K562 (cell line): ENCODE results near the gene PRRT2. TPM values are rescaled to one million over a fixed set of nuclear protein-coding genes. Genes with fewer than 3 reads are reported as not detected.

ENCODE experiments used
- ATAC-seq: fragments of 200-7000 bp; cut with Tn5 transposase; 3 replicates; pipeline ENCODE4 v1.9.1; 2020; ENCODE audit warnings: moderate library complexity
- BruUV-seq: library from RNA; stranded (reverse); fragments of 400-500 nt; replicated peaks from 2 replicates; lab custom pipeline; 2021; lab: Mats Ljungman, UMichigan
- CTCF ChIA-PET: fragments of 300-600 bp; formaldehyde crosslinking; extraction: SDS; loops from one replicate; lab custom pipeline; 2021; ENCODE audit warnings: low intra/inter-chr PET ratio; lab: Yijun Ruan, JAX
- POLR2A ChIA-PET: fragments of 300-600, 350-650 bp; sonication (Branson Sonifier 250); formaldehyde crosslinking; extraction: SDS; loops from one replicate; lab custom pipeline; 2021; ENCODE audit warnings: antibody characterized with exemption, inconsistent platforms; lab: Yijun Ruan, JAX
- DNase-seq, 4 experiments: peaks; one replicate each; pipeline versions ENCODE4 v3.0.0 to v3.0.0-alpha.2; 2011 to 2018; ENCODE audit warnings: low spot score in 3 of 4, mixed read lengths in 3 of 4; ENCODE audit errors: extremely low read depth in 1 of 4
- FAIRE-seq: peaks from 2 replicates; lab custom pipeline; 2011; peaks lifted over from hg19 to GRCh38; lab: Jason Lieb, UNC
- H2AFZ ChIP-seq: 2 replicates; pipeline ENCODE4 v1.6.0; 2011; ENCODE audit warnings: low read depth, low read length, control low read depth, inconsistent platforms
- H3K27ac ChIP-seq: fragments of 200-600 bp; 3 replicates; pipeline ENCODE4 v1.8.0; 2011; ENCODE audit warnings: low read depth, mild to moderate bottlenecking, control low read depth, inconsistent platforms, low read length, moderate library complexity, mixed read lengths; ENCODE audit errors: extremely low read depth
- H3K27me3 ChIP-seq, 2 experiments: fragments of 300-600 bp in 1 of 2; 2 replicates in 1 of 2; 3 replicates in 1 of 2; pipeline versions ENCODE4 v1.6.0 to v1.8.0; 2011; ENCODE audit warnings: inconsistent platforms in 2 of 2, low read length in 2 of 2, mild to moderate bottlenecking in 1 of 2, mixed read lengths in 1 of 2, moderate library complexity in 1 of 2; ENCODE audit not compliant: control insufficient read depth in 2 of 2, insufficient read depth in 2 of 2
- H3K36me3 ChIP-seq: fragments of 300-600 bp; 3 replicates; pipeline ENCODE4 v1.8.0; 2011; ENCODE audit warnings: mild to moderate bottlenecking, low read length, inconsistent platforms; ENCODE audit not compliant: control insufficient read depth, insufficient read depth
- H3K4me1 ChIP-seq, 2 experiments: fragments of 200-600 bp in 1 of 2; replicated peaks in 1 of 2; 2 replicates in 1 of 2; 3 replicates in 1 of 2; pipeline versions ENCODE4 v1.5.1 to v1.8.0; 2011; ENCODE audit warnings: inconsistent platforms in 2 of 2, low read length in 2 of 2, mild to moderate bottlenecking in 1 of 2, mixed read lengths in 1 of 2, moderate library complexity in 1 of 2; ENCODE audit not compliant: control insufficient read depth in 2 of 2, insufficient read depth in 2 of 2
- H3K4me2 ChIP-seq: 2 replicates; pipeline ENCODE4 v1.6.1; 2011; ENCODE audit warnings: low read length, control low read depth, inconsistent platforms, mixed read lengths; ENCODE audit not compliant: insufficient read depth
- H3K4me3 ChIP-seq: fragments of 200-600 bp; sonication (generic), shearing (Covaris generic); 2 replicates; pipeline ENCODE4 v1.5.1; 2016; ENCODE audit warnings: control low read depth, inconsistent platforms
- H3K79me2 ChIP-seq: fragments of 200-600 bp; 3 replicates; pipeline ENCODE4 v1.8.0; 2011; ENCODE audit warnings: low read length, inconsistent platforms; ENCODE audit not compliant: control insufficient read depth, insufficient read depth
- H3K9ac ChIP-seq, 2 experiments: 2 replicates each; pipeline versions ENCODE4 v1.6.0 to v1.6.1; 2011; ENCODE audit warnings: low read depth in 2 of 2, low read length in 2 of 2, control low read depth in 1 of 2, inconsistent platforms in 1 of 2, mild to moderate bottlenecking in 1 of 2, mixed read lengths in 1 of 2; ENCODE audit not compliant: insufficient read depth in 1 of 2
- H3K9me1 ChIP-seq: one replicate; pipeline ENCODE4 v1.6.0; 2011; ENCODE audit warnings: inconsistent platforms, mild to moderate bottlenecking, low read length, moderate library complexity; ENCODE audit not compliant: control insufficient read depth, insufficient read depth
- H3K9me3 ChIP-seq: replicated peaks from 2 replicates; pipeline ENCODE4 v1.5.1; 2011; ENCODE audit warnings: low read depth, low read length, inconsistent platforms; ENCODE audit not compliant: control insufficient read depth, insufficient read depth
- H4K20me1 ChIP-seq: replicated peaks from 2 replicates; pipeline ENCODE4 v1.6.1; 2011; ENCODE audit warnings: low read length, inconsistent platforms, mixed read lengths; ENCODE audit not compliant: control insufficient read depth, insufficient read depth
- ARID2 ChIP-seq: fragments of 450-650 bp; IDR thresholded peaks from 2 replicates; pipeline ENCODE4 v1.6.1; 2017; ENCODE audit warnings: antibody characterized with exemption, mild to moderate bottlenecking
- BRD9 ChIP-seq: fragments of 450-650 bp; IDR thresholded peaks from 2 replicates; pipeline ENCODE4 v1.6.1; 2018; ENCODE audit warnings: low read depth; ENCODE audit not compliant: partially characterized antibody
- CXXC5 ChIP-seq: fragments of 250-450 bp; sonication (Bioruptor Pico); IDR thresholded peaks from 2 replicates; pipeline ENCODE4 v1.8.0; 2022; ENCODE audit warnings: inconsistent platforms, mild to moderate bottlenecking, moderate library complexity
- FOXP1 ChIP-seq: sonication (generic); formaldehyde crosslinking; IDR thresholded peaks from 2 replicates; pipeline ENCODE4 v1.8.0; 2022; ENCODE audit warnings: mild to moderate bottlenecking, missing genetic modification reagents
- GABPB2 ChIP-seq: fragments of 250-450 bp; sonication (Bioruptor Pico); conservative IDR thresholded peaks from 2 replicates; pipeline ENCODE4 v1.5.1; 2021; ENCODE audit warnings: mild to moderate bottlenecking
- HDAC1 ChIP-seq, 2 experiments: fragments of 450-650 bp; IDR thresholded peaks; 2 replicates each; pipeline ENCODE4 v1.6.1; 2016 to 2017; ENCODE audit warnings: inconsistent platforms in 1 of 2, mild to moderate bottlenecking in 1 of 2, moderate library complexity in 1 of 2
- KLF1 ChIP-seq: fragments of 450-650 bp; IDR thresholded peaks from 2 replicates; pipeline ENCODE4 v1.6.1; 2016; ENCODE audit warnings: missing genetic modification characterization, missing compliant biosample characterization
- L3MBTL2 ChIP-seq: fragments of 450-650 bp; IDR thresholded peaks from 2 replicates; pipeline ENCODE4 v1.6.1; 2016; ENCODE audit warnings: mild to moderate bottlenecking, moderate library complexity
- MAZ ChIP-seq, 2 experiments: fragments of 450-650 bp in 1 of 2; sonication (generic) in 1 of 2; formaldehyde crosslinking; IDR thresholded peaks in 1 of 2; conservative IDR thresholded peaks in 1 of 2; 2 replicates each; pipeline versions ENCODE4 v1.4.0 to v1.5.0; 2020; ENCODE audit warnings: mild to moderate bottlenecking in 1 of 2, missing genetic modification reagents in 1 of 2
- MNT ChIP-seq, 2 experiments: fragments of 450-650 bp; conservative IDR thresholded peaks; 2 replicates each; pipeline ENCODE4 v1.6.1; 2017; ENCODE audit warnings: mild to moderate bottlenecking in 2 of 2, moderate library complexity in 2 of 2
- POLR2AphosphoS5 ChIP-seq: IDR thresholded peaks from 2 replicates; pipeline ENCODE4 v1.6.1; 2011; ENCODE audit warnings: mild to moderate bottlenecking, low read depth, low read length, moderate library complexity; ENCODE audit not compliant: control insufficient read depth, insufficient read depth
- RCOR1 ChIP-seq, 2 experiments: IDR thresholded peaks; 2 replicates each; pipeline ENCODE4 v1.6.1; 2012; ENCODE audit warnings: low read depth in 2 of 2, low read length in 2 of 2, borderline replicate concordance in 1 of 2, improper control_type of control experiment in 1 of 2
- SIN3A ChIP-seq, 2 experiments: fragments of 150-350 bp in 1 of 2; IDR thresholded peaks; 2 replicates each; pipeline ENCODE4 v1.6.1; 2011 to 2016; ENCODE audit warnings: borderline replicate concordance in 2 of 2, low read depth in 2 of 2, low read length in 2 of 2, mild to moderate bottlenecking in 2 of 2, moderate library complexity in 2 of 2; ENCODE audit not compliant: control insufficient read depth in 1 of 2
- SLC30A9 ChIP-seq: fragments of 250-450 bp; sonication (Bioruptor Pico); IDR thresholded peaks from 2 replicates; pipeline ENCODE4 v1.8.0; 2022; ENCODE audit warnings: mild to moderate bottlenecking, moderate library complexity
- SMARCC2 ChIP-seq: fragments of 450-650 bp; IDR thresholded peaks from 2 replicates; pipeline ENCODE4 v1.6.1; 2017; ENCODE audit warnings: antibody characterized with exemption, moderate library complexity, mild to moderate bottlenecking, low read depth
- SPI1 ChIP-seq: IDR thresholded peaks from 2 replicates; pipeline ENCODE4 v1.6.1; 2011; ENCODE audit warnings: low read depth, low read length, control low read depth, borderline replicate concordance
- TAF9B ChIP-seq: fragments of 450-650 bp; IDR thresholded peaks from 2 replicates; pipeline ENCODE4 v1.6.1; 2018; ENCODE audit warnings: mild to moderate bottlenecking; ENCODE audit not compliant: partially characterized antibody
- WGBS: fragments of 100-300 bp; shearing (Covaris generic); methylation state at CpG from one replicate; pipeline ENCODE4 v1.1.6; 2016; ENCODE audit warnings: low coverage, mixed read lengths; ENCODE audit not compliant: insufficient coverage; ENCODE audit errors: missing lambda C conversion rate; 5-methylcytosine and 5-hydroxymethylcytosine counted together
- in situ Hi-C: fragments of 300-500 bp; cut with MboI; formaldehyde crosslinking; loops from 4 replicates; pipeline ENCODE4 v1.15.0; 2018; ENCODE audit warnings: inconsistent platforms, mixed read lengths
- intact Hi-C: fragments of 100-400 bp; cut with micrococcal nuclease; formaldehyde crosslinking; loops from 2 replicates; pipeline ENCODE4 v1.14.2; 2022
- polyA plus RNA-seq, 8 experiments: library from polyadenylated mRNA; depleted of rRNA in 4 of 8; stranded (reverse) in 5 of 8; unstranded in 3 of 8; fragments of >200 nt; fragmentation: Nextera tagmentation in 2 of 8; fragmentation: Illumina TruSeq in 1 of 8; extraction: Ambion mirVana in 2 of 8; extraction: Trizol in 1 of 8; gene quantifications; 2 replicates each; pipeline versions ENCODE4 v1.2.1 to v1.2.3, GENCODE V29; 2011 to 2014; ENCODE audit warnings: inconsistent platforms in 1 of 8, missing spikeins in 1 of 8
- total RNA-seq, 7 experiments: library from RNA; depleted of rRNA in 6 of 7; stranded (reverse); fragments of >200 nt in 6 of 7; fragmentation: Illumina TruSeq in 2 of 7; extraction: Trizol in 2 of 7; gene quantifications; 2 replicates each; pipeline versions ENCODE4 v1.2.1 to v1.2.3, GENCODE V29; 2011 to 2021; ENCODE audit warnings: low replicate concordance in 1 of 7
- TF ChIP-seq, protein P1 (sequence below): fragments of 250-450 bp; sonication (Bioruptor Pico); IDR thresholded peaks from 2 replicates; pipeline ENCODE4 v1.5.0; 2021

PRRT2 gene
- total and polyA plus RNA-seq, 9 of the 15 experiments (the other 6 are each of a cell fraction or from before 2014, with no cell fraction given) = 0.11 to 1.0 (median 0.42) TPM; not detected in 2

- Histone ChIP-seq H3K27ac (peak overlapping the region; percentile 71), H3K4me3 (peak overlapping the region; percentile 68), H3K4me1 (peaks cover 24 to 69% of the 10 kb centered on the region in 2 experiments), H3K9ac (peak overlapping the region; percentile 62 to 91), H3K36me3 (peaks cover 23% of the 10 kb centered on the region), H3K27me3 (no peaks in the 10 kb centered on the region), H3K4me2 (peak overlapping the region; percentile 78), H3K79me2 (peaks cover 21% of the 10 kb centered on the region), H4K20me1 (no peaks in the 10 kb centered on the region; the same call in 1 of the 2 replicates), H3K9me1 (no peaks in the 10 kb centered on the region), H3K9me3 (no peaks in the 10 kb centered on the region), H2AFZ (peak overlapping the region; percentile 95)
- FAIRE-seq = peak; percentile 82
- intact Hi-C loops (loop anchor here (5.0 to 10.0 kb wide), 2 partner anchors 115 to 208 kb away; partner anchors contain the start of gene C16orf92), in situ Hi-C loops (no loop called here)
- peak; percentile 43 for ATAC-seq
- ChIA-PET CTCF (interaction anchor here (1.0 to 1.9 kb wide), 2 partner anchors 9 to 116 kb away, joined by 3 to 5 read pairs; no protein-coding TSS in a partner anchor), POLR2A (interaction anchor here (0.6 to 2.5 kb wide), 7 partner anchors 9 to 137 kb away, joined by 3 to 8 read pairs (median 4); no protein-coding TSS in a partner anchor)
- whole genome bisulfite sequencing = 0% methylated on average over 26 of the region's 37 CpGs
- peak; percentile 49 to 66 (median 60) for DNase-seq
- BruUV-seq = no TSS peak
- TF ChIP-seq MAZ (CRISPR knock-in tag; conservative IDR thresholded peaks at IDR 0.05 in 1 of 2, IDR thresholded peaks at IDR 0.05 in 1 of 2) (0 out of 4 replicates have a peak, but pooled peaks have one; percentile 8 to 10), MNT (conservative IDR thresholded peaks at IDR 0.05) (0 out of 4 replicates have a peak, but pooled peaks of 1 of the 2 experiments have one; percentile 23), SPI1 (peak; percentile 38; the same call in 1 of the 2 replicates), FOXP1 (no peak), SIN3A (IDR thresholded peaks at IDR 0.05; ENCODE audit: borderline replicate concordance in 2 of 2, control insufficient read depth in 1 of 2, low read depth in 2 of 2, low read length in 2 of 2) (peak; percentile 22 to 44; a peak in 1 of 4 replicates), SLC30A9 (CRISPR knock-in tag) (no peak), SMARCC2 (no peak), HDAC1 (IDR thresholded peaks at IDR 0.05) (0 out of 4 replicates have a peak, but pooled peaks of 1 of the 2 experiments have one; percentile 26), GABPB2 (no peak), TAF9B (no peak), KLF1 (tag) (no peak), CXXC5 (CRISPR knock-in tag) (no peak), L3MBTL2 (peak; percentile 33; the same call in 1 of the 2 replicates), POLR2AphosphoS5 (0 out of 2 replicates have a peak, but pooled peaks have one; percentile 28), RCOR1 (IDR thresholded peaks at IDR 0.05; ENCODE audit: borderline replicate concordance in 1 of 2, low read depth in 2 of 2, low read length in 2 of 2) (peak in 1 of 2 experiments; percentile 15; a peak in 2 of 4 replicates), BRD9 (no peak), ARID2 (0 out of 2 replicates have a peak, but pooled peaks have one; percentile 29)
- TF ChIP-seq, protein P1, sequence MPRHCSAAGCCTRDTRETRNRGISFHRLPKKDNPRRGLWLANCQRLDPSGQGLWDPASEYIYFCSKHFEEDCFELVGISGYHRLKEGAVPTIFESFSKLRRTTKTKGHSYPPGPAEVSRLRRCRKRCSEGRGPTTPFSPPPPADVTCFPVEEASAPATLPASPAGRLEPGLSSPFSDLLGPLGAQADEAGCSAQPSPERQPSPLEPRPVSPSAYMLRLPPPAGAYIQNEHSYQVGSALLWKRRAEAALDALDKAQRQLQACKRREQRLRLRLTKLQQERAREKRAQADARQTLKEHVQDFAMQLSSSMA (CRISPR knock-in tag) = no peak
Measured at GRCh38 chr16:29816694-29817441, 4.9 kb downstream of the PRRT2 start.
